ENCODE data around the gene MLLT6.

Gene MLLT6

DNA sequence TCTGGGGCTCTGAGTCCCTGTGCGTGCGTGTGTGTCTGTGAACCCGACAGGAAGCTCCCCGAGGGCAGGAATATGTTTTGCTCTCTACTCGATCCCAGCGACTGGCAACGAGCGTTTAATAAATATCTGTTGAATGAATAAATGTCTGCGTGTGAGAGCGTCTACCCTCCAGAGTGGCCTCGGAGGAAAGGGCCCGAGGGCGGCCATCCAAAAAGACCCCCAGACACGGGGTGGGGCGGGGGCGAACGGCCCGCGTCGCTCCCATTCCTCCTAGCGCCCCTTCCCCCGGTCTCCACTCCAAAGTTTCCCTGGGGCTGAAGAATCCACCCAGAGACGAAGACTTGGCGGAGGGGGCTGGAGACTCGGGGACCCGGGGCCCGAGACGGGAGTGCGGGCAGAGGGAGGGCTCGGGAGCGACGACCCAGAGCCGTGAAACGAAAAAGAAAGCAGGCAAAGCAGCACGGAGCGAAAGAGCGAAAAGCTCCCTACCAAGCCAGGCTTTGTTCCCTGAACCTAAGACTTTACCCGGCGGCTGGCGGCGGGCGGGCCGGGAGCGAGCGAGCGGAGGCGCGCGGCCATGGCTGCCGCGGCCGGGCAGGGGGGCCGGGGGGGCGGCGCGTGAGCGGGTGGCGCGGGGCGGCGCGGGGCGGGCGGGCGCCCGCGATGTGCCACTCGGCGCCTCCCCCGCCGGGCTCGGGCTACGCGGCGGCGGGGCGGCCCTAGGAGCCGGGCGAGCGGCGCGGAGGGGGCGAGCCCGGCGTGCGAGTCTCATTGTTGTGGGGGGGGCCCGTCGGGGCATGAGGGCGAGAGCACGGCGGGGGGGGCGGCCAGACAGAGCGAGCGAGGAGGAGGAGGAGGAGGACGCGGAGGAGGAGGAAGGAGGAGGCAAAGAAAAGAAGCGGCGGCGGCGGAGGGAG is at the start of gene MLLT6:
Gene MLLT6 (plus strand): TSS at position 668 of the 917 bp plus-strand sequence. CDS start 360 bp downstream, outside the sequence.
- DNase-seq (ENCODE audit: low read depth in 2 of 2): no peak

DNA sequence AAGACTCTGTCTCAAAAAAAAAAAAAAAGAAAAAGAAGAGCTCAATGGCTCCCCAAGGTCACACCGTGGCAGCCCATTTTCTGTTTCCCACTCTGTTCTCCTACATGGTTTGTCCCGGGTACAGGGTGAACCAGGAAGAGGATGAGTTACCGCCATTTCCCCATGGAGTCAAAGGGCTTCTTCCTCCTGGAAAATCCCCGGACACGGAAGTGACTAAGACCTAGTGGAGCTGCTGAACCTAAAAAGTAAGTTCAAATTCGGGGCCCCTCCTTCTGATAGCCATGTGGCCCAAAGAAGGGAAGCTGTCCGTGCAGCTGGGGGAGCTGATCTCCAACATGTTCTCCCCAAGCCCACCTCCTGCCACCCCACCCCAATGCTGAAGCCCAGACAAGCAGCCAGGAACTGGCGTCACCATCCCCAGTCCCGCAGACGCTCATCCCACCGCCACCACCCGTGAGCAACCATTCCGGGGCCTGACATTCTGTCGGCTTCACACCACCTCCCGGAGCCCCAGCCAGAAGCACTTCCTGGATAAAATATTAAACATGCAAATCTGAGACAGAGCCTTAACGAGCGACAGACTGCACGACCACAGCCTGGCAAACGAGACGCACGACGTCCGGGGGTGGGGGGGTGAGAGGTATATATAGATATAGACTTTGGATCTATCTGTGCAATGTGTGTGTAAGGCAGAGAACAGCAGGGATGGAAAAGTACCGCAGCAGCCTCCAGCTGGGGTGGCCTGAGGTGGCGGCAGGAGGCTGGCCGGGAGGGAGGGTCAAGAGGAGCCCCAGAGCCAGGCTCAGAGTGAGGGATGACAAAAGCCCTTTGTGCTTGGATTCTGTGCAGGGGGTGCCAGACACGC is 47.9 kb upstream of the MLLT6 start:
- DNase-seq (ENCODE audit: low read depth in 2 of 2): no peak

DNA sequence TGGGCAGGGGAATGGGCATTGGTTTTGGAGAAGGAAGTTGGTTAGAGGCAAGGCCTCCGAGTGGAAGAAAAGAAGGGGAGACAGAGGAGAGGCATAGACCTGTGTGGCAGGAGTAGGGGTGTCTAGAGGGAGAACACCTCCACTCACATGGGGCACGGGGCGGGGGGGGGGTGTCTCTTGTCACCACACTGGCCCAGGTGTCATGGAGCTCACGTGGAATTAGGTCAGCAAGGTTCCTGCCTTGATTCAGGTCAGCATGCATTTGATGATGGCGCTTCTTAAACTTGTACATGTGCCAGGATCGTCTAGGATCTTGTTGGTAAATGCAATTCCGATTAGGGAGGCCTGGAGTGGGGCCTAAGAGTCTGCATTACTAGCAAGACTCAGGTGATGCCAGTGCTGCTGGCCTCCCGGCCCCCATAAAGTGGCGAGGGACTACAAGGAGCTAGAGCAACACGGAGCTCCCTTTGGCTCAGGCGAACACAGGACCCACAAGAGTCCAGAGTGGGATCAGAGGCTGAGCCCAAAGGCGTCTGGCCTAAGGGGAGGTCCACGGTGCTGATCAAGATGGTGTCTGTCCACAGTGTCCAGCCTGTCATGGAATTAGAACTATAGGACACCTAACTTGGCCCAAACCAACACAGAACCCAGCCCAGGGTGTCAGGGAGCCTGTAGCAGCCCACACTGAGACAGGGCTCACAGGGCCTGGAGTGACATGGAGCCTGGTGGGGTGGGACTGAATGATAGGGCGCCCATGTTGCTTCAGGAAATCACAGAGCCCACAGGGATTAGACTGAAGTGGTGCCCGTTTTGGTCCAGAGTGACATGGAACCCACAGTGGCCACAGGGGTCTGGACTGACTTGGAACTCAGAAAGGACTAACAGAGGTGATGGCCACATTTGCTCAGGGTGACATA is 47.0 kb upstream of the MLLT6 start:
- DNase-seq (ENCODE audit: low read depth in 2 of 2): no peak

DNA sequence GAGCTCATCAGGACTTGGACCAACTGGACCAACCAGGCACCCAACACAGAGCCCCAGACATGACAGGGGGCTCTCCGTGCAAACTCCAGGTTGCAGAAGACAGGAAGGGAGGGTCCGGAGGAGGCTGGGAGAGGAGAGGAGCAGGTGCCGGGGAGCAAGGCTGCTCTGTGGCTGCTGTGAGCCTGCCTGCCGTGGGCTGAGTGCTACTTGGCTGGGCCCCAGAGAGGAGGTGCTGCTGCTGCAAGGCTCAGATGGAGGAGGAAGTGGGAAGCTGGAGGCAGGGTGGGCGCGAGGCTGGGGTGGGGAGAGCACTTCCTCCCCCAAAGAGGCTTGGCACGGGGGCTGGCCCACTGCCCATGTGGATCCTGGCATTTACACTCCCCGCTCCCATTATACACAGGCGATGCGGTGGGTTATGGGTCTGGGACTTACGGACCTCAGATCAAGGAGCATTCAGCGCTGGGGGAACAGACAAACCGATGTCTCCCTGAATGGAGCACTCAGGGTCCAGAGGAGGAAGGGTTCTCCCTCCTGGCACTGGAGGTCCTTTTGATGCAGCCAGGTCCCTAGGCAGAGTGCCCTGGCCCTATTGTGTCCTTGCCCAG is 46.2 kb upstream of the MLLT6 start:
- DNase-seq (ENCODE audit: low read depth in 2 of 2): no peak

DNA sequence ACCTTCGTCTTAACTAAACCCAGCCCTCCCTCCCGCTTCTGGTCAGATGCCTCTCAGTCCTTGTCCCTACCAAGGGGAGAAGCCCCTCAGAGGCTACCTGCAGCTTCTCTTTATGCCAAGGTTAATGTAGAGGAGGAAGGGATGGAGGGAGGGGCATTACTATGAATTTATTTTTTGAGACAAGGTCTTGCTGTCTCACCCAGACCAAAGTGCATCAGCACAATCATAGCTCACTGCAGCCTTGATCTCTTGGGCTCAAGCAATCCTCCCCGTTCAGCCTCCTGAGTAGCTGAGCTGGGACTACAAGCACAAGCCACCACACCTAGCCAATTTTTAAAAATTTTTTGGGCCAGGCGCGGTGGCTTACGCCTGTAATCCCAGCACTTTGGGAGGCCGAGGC is 45.7 kb upstream of the MLLT6 start:
- no peak for DNase-seq (ENCODE audit: low read depth in 2 of 2)

DNA sequence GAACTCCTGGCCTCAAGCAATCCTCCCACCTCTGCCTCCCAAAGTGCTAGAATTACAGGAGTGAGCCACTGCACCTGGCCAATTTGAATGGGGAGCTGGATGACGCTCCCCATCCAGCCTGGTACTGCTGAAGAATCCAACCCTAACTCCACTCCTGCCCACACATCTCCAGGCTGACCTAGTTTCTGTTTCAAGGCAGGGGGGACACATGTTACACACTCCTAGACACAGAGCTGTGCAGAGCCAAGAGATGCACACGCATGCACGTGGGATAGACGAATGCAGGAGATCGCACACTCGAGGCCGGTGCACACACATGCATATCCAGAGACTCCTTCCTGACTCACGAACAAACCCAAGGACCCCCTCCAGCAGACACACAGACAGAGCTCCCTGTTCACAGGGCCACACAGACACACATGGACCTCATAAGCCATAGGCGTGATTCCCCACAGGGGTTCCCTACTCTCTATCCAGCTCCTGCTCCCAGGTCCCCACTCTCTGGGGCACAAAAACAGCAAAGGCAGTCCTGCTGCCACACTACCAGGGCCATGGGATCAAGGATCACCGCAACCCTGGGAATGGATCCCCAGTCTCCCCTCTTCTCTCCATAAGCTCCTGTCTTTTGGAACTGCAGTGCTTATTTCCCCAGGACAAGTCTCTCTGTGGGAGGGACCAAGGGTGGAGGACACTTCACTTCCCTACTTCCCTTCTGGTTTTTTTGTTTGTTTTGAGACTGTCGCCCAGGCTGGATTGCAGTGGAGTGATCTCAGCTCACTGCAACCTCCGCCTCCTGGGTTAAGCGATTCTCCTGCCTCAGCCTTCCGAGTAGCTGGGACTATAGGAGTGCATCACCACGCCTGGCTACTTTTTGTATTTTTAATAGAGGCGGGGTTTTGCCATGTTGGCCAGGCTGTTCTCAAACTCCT is 44.7 kb upstream of the MLLT6 start:
- DNase-seq (ENCODE audit: low read depth in 2 of 2): no peak

DNA sequence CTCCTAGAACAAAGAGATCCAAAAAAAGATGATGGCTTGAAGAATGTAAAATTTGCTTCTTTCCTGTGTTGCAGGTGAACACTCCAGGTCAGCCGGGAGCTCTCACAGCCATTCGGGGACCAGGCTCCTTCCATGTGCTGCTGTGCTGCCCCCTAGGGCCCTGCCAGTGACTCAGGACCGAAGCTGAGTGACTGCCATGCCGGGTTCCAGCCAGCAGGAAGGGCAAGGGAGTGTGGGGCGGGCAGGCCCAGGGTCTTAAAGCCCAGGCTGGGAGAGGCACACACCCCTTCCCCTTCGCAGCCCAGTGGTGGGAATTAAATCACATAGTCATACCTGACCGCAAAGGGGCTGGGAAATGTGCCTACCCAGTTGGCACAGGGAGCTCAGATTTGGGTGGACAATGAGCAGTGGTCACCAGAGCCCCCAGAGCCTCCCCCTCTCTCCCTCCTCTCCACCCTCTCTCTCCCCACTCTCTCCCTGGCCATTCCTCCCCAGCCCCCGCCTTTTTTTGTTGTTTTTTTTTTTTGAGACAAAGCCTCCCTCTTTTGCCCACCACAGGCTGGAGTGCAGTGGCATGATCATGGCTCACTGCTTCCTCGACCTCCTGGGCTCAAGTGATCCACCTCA is 41.8 kb upstream of the MLLT6 start:
- no peak for DNase-seq (ENCODE audit: low read depth in 2 of 2)

DNA sequence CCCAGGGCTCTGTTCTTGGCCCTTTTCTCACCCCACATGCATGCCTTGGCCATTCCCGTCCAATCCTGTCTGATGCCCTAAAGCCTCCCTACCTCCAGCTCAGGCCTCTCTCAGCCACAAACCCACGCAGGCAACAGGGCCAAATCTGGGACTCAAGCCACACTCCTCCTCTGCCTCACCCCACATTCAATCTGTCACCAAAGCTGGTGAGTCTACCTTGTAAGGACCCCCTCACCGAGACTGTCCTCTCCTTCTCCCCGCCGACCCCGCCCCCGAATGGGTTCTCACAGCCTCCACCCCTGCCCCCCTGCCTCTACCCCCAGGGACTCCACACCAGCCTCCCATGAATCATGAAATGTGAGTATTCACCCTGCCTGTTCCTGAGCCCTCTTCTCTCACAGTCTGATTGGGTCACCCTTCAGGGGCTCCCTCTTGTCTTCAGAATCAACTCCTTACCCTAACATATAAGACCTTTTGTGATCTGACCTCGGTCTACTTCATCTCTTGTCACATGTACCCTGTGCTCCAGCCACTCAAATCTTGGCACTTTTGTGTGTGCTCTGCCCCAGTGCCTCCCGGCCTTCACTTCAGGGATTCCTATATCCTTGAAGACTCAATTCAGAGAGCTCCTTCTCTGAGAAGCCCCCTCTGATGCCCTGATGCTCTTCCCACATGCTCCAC is 41.0 kb upstream of the MLLT6 start:
- no peak for DNase-seq (ENCODE audit: low read depth in 2 of 2)

DNA sequence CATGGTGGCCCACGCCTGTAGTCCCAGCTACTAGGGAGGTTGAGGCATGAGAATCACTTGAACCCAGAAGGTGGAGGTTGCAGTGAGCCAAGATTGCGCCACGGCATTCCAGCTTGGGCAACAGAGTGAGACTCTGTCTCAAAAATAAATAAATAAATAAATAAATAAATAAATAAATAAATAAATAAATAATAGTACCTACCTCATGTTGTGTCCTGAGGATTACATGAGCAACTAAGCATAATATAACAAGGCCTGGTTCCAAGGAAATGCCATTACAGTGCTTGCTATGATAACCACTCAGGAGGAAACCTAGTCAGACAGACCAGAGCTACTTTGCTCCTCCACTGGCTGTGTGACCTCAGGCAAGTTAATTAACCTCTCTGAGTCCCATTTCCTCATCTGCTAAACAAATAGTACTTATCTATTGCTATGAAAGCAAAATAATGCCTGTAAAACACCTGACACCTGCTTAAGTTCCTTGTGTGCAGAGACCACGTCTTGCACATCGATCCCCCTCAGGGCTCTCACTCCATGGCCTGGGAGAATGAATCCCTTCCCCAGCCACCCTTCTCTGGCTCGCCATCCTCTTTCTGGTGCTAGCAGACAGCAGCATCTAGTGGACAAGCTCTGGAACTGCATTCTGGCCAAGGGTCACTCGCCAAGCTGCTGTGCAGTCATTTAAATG is 37.8 kb upstream of the MLLT6 start:
- DNase-seq (ENCODE audit: low read depth in 2 of 2): no peak

DNA sequence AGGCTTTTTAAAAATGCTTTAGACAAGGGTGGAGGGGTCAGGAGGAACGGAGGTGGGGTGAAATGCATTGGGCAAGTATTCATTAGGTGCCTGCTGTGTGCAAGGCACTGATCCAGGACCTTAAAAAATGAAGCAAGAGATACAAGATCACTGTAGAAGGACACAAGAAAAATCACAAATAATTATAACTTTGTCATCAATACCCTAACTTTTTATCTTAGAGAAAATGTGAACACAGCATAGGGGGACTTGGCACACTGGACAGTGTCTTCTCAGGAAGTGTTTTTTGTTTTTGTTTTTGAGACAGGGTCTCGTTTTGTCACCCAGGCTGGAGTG is 37.3 kb upstream of the MLLT6 start:
- DNase-seq (ENCODE audit: low read depth in 2 of 2): no peak

DNA sequence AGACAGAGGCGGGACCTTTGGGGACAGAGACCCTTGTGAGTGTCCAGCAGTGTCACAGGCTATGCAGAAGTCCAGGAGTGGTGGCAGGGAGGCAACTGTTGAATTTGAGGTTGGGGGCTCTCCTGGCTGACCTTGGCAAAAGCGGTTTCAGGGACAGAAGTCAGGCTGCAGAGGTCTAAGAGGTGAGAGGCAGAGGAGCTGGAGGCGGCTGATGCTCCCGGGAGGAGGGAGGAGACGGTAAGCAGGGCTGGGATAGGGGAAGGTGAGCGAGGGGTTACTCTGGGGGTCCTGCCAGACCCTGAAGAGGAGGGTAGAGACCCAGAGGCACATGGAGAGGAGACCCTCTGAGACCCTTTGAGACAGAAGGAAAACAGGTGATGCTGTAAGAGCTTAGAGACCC is 35.6 kb upstream of the MLLT6 start:
- no peak for DNase-seq (ENCODE audit: low read depth in 2 of 2)

DNA sequence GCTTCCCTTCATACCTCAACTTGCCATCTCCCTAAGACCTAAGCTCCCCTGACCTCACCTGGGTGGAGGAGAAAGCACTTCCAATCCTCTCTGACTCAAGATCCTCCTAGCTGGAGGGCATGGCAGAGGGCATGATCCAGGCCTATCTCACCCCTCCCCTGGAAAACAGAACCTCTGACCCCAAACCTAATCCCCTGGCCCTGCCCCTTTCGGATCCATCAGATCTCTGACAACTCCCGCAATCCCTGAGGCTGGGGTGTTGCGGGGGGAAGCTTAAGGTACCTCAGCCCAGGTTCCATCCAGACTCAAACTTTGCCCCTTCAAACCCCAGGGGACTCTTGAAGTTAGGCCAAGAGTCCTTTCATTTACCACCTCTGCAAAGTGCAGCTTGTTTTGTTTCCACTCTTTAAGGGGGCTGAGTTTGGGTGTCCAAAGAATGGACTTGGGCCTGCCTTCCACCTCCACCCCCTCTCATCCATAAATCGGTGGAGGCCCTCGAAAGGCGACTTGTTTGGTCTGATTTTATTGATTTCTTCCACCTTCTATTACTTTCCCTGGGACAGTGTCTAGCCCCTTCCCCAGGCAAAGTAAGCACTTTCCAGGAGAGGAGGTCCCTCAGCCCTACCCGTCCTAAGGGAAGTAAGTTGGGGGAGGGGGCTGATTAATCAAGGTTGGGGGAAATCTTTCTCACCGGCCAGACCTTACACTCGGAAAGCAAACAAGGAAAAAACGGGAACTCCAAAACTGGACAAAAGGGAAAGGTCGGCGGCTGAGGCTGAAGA is 32.9 kb upstream of the MLLT6 start:
- no peak for DNase-seq (ENCODE audit: low read depth in 2 of 2)

DNA sequence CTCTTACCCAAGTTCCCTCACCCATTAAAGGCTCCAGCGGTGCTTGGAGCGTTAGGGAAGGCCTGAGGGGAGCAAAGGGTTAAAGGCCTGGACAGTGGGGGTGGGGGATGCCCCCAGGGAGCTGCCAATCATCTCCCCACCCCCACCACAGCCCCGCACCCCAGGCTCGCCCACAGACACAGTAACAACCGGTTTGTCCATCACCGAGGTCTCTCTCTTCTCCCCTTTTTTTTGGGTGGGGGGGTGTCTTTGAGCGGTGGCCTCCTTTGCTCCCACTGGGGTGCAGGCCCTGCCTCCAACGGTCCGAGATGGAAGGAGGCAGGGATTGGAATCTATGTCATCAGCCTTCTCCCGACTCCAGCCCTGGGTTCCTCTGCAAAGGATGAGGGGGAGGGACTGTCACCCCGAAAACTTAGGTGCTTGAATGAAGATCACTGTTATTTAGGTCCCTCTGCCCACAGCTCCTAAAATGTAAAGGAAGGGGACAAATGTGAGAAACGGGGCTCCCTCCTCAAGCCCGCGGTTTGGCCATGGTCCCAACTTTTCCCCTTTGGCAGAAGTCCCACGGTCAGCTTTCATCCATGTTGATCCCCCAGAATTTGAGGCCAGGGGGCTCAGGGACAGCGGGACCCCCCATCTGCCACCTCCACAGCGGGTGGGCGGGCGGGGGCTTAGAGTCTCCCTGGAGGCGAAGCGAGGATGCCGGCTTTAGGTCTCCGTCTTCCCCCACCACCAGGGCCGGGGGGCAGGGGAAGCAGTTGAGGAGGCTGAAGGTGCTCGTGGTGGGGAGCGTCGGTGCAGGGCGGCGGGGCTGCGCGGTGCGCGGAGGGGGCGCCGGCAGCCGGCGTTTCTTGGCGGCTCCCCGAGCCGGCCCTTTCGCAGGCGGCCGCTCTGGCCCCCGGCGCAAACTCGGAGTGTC is 32.0 kb upstream of the MLLT6 start:
- no peak for DNase-seq (ENCODE audit: low read depth in 2 of 2)

DNA sequence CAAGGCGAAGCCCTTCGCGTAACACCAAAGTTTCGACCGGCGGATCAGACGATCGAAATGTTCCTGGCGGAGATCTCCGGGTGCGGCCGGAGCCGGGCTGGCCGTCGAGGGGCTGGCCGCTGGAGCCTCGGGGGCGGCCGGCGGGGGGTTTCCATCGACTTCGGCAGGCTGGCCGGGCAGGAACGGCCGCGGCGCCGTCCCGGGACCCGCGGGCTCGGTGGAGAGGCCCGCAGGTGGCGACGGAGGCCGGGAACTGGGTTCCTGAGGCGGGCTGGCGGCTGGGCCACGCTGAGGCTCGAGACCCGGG is 31.4 kb upstream of the MLLT6 start:
- DNase-seq (ENCODE audit: low read depth in 2 of 2): no peak

DNA sequence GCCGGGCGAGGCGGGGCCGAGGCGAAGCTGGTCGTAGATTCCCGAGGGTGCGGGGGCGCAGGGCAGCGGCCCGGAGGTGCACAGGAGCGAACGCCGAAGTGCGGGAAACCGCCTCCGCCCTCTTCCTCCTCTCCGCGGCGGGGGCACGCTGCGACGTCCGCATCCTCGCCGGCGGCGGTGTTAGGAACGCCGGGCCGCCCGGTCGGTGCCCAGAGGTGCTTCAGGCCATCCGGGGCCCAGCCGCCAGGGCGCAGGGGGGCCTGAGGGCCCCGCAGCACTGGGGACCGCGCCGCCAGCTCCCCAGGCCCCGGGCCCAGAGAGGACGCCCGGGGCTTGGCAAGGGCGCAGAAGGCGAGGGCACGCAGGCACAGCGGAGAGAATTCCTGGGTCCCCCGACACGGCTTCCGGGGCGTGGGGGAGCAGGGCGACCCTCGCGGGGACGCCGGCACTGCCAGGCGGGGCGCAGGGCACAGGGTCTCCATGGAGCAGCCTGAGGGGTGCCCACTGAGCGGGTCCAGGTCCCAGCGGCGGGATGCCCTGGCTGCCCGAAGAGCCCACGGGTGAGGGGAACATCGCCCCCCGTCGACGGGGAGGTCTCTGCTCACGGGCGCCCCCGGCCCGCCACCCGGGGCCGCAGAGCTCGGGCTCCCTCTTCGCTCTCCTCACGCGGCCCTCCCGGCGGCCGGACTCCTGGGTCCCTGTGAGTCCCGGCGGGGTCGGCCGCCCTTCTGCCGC is 30.9 kb upstream of the MLLT6 start:
- no peak for DNase-seq (ENCODE audit: low read depth in 2 of 2)
